ENCODE results near the gene RBMS1. TPM values are rescaled to one million over a fixed set of nuclear protein-coding genes. Genes with fewer than 3 reads are reported as not detected.

RBMS1 gene
- total and polyA plus RNA-seq, 2 experiments from 2014 or later: 55.5 to 94.8 TPM

DNA sequence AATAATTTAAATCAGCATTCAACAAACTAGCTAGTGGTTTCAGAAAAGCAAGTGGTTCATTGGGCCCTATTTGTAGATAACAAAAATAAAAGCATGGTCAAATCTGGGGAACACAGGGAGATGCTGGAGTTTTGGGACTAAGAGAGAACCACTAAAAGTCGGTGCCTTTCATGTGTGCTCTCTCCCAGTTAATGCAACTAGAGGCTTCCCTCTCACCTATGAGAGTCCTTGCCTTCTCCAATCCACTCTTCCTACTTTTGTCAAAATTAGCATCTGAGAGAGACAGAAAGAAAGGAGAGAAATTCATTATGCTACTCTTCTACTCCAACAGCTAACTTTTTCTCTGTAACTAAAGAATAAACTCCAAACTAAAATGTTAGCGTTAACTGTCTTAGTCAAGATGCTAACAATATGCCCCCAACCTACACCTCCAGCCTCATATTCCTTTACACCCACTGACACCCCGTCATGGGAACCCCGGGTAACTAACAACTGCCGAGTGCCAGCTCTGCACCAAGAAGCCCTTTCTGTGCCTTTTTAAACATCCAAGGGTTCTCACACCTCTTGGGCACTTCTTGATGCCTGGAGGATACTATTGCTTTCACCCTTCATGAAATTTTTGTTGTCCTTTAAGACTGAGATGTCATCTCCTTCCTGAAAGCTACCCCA is 133.4 kb downstream of the RBMS1 start:
- Histone ChIP-seq H3F3A (replicated peaks; ENCODE audit: low read depth) (no peaks in the 10 kb centered on the region), H3K27me3 (ENCODE audit: insufficient read depth) (no peaks in the 10 kb centered on the region), H3K9me2 (ENCODE audit: insufficient read depth) (no peaks in the 10 kb centered on the region), H3K36me3 (ENCODE audit: insufficient read depth) (no peaks in the 10 kb centered on the region), H4K20me1 (replicated peaks; ENCODE audit: insufficient read depth) (0 out of 2 replicates have a peak, but pooled peaks cover 4% of the 10 kb centered on the region), H3K4me1 (ENCODE audit: insufficient read depth) (peaks cover 20% of the 10 kb centered on the region), H3K79me2 (replicated peaks; ENCODE audit: insufficient read depth) (peaks cover 55% of the 10 kb centered on the region), H3K27ac (ENCODE audit: low read depth) (peak overlapping the region; percentile 48; the same call in 1 of the 2 replicates), H3K4me3 (no peak overlapping the region), H3K4me2 (peak overlapping the region; percentile 50), H2AFZ (no peak overlapping the region)
- peaks cover 40% of the 10 kb centered on the region for H3K4me1 Mint-ChIP-seq
- DNase-seq (ENCODE audit: low spot score): peak; percentile 54
- ATAC-seq: peak; percentile 86
- TF ChIP-seq EZH2phosphoT487 (IDR thresholded peaks at IDR 0.05; ENCODE audit: unreplicated experiment) (no peak), STAT1 (IDR thresholded peaks at IDR 0.05; ENCODE audit: unreplicated experiment) (no peak), NANOG (IDR thresholded peaks at IDR 0.05; ENCODE audit: borderline replicate concordance) (no peak), POLR2AphosphoS5 (IDR thresholded peaks at IDR 0.05; ENCODE audit: low read depth) (no peak), JUNB (IDR thresholded peaks at IDR 0.05; ENCODE audit: unreplicated experiment) (no peak), ZNF114 (CRISPR knock-in tag; IDR thresholded peaks at IDR 0.05) (no peak), EZH2 (IDR thresholded peaks at IDR 0.05; ENCODE audit: low read depth, unreplicated experiment) (no peak), CREB1 (CRISPR knock-in tag; IDR thresholded peaks at IDR 0.05; ENCODE audit: low read depth) (no peak), ZNF331 (CRISPR knock-in tag; IDR thresholded peaks at IDR 0.05; ENCODE audit: low read depth) (no peak)
- TF ChIP-seq, protein P1, sequence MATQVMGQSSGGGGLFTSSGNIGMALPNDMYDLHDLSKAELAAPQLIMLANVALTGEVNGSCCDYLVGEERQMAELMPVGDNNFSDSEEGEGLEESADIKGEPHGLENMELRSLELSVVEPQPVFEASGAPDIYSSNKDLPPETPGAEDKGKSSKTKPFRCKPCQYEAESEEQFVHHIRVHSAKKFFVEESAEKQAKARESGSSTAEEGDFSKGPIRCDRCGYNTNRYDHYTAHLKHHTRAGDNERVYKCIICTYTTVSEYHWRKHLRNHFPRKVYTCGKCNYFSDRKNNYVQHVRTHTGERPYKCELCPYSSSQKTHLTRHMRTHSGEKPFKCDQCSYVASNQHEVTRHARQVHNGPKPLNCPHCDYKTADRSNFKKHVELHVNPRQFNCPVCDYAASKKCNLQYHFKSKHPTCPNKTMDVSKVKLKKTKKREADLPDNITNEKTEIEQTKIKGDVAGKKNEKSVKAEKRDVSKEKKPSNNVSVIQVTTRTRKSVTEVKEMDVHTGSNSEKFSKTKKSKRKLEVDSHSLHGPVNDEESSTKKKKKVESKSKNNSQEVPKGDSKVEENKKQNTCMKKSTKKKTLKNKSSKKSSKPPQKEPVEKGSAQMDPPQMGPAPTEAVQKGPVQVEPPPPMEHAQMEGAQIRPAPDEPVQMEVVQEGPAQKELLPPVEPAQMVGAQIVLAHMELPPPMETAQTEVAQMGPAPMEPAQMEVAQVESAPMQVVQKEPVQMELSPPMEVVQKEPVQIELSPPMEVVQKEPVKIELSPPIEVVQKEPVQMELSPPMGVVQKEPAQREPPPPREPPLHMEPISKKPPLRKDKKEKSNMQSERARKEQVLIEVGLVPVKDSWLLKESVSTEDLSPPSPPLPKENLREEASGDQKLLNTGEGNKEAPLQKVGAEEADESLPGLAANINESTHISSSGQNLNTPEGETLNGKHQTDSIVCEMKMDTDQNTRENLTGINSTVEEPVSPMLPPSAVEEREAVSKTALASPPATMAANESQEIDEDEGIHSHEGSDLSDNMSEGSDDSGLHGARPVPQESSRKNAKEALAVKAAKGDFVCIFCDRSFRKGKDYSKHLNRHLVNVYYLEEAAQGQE (IDR thresholded peaks at IDR 0.05; ENCODE audit: unreplicated experiment): no peak
- TF ChIP-seq, protein P2, sequence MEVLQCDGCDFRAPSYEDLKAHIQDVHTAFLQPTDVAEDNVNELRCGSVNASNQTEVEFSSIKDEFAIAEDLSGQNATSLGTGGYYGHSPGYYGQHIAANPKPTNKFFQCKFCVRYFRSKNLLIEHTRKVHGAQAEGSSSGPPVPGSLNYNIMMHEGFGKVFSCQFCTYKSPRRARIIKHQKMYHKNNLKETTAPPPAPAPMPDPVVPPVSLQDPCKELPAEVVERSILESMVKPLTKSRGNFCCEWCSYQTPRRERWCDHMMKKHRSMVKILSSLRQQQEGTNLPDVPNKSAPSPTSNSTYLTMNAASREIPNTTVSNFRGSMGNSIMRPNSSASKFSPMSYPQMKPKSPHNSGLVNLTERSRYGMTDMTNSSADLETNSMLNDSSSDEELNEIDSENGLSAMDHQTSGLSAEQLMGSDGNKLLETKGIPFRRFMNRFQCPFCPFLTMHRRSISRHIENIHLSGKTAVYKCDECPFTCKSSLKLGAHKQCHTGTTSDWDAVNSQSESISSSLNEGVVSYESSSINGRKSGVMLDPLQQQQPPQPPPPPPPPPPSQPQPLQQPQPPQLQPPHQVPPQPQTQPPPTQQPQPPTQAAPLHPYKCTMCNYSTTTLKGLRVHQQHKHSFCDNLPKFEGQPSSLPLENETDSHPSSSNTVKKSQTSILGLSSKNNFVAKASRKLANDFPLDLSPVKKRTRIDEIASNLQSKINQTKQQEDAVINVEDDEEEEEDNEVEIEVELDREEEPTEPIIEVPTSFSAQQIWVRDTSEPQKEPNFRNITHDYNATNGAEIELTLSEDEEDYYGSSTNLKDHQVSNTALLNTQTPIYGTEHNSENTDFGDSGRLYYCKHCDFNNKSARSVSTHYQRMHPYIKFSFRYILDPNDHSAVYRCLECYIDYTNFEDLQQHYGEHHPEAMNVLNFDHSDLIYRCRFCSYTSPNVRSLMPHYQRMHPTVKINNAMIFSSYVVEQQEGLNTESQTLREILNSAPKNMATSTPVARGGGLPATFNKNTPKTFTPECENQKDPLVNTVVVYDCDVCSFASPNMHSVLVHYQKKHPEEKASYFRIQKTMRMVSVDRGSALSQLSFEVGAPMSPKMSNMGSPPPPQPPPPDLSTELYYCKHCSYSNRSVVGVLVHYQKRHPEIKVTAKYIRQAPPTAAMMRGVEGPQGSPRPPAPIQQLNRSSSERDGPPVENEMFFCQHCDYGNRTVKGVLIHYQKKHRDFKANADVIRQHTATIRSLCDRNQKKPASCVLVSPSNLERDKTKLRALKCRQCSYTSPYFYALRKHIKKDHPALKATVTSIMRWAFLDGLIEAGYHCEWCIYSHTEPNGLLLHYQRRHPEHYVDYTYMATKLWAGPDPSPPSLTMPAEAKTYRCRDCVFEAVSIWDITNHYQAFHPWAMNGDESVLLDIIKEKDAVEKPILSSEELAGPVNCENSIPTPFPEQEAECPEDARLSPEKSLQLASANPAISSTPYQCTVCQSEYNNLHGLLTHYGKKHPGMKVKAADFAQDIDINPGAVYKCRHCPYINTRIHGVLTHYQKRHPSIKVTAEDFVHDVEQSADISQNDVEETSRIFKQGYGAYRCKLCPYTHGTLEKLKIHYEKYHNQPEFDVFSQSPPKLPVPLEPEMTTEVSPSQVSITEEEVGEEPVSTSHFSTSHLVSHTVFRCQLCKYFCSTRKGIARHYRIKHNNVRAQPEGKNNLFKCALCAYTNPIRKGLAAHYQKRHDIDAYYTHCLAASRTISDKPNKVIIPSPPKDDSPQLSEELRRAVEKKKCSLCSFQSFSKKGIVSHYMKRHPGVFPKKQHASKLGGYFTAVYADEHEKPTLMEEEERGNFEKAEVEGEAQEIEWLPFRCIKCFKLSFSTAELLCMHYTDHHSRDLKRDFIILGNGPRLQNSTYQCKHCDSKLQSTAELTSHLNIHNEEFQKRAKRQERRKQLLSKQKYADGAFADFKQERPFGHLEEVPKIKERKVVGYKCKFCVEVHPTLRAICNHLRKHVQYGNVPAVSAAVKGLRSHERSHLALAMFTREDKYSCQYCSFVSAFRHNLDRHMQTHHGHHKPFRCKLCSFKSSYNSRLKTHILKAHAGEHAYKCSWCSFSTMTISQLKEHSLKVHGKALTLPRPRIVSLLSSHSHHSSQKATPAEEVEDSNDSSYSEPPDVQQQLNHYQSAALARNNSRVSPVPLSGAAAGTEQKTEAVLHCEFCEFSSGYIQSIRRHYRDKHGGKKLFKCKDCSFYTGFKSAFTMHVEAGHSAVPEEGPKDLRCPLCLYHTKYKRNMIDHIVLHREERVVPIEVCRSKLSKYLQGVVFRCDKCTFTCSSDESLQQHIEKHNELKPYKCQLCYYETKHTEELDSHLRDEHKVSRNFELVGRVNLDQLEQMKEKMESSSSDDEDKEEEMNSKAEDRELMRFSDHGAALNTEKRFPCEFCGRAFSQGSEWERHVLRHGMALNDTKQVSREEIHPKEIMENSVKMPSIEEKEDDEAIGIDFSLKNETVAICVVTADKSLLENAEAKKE (CRISPR knock-in tag; IDR thresholded peaks at IDR 0.05): no peak
- TF ChIP-seq, protein P3, sequence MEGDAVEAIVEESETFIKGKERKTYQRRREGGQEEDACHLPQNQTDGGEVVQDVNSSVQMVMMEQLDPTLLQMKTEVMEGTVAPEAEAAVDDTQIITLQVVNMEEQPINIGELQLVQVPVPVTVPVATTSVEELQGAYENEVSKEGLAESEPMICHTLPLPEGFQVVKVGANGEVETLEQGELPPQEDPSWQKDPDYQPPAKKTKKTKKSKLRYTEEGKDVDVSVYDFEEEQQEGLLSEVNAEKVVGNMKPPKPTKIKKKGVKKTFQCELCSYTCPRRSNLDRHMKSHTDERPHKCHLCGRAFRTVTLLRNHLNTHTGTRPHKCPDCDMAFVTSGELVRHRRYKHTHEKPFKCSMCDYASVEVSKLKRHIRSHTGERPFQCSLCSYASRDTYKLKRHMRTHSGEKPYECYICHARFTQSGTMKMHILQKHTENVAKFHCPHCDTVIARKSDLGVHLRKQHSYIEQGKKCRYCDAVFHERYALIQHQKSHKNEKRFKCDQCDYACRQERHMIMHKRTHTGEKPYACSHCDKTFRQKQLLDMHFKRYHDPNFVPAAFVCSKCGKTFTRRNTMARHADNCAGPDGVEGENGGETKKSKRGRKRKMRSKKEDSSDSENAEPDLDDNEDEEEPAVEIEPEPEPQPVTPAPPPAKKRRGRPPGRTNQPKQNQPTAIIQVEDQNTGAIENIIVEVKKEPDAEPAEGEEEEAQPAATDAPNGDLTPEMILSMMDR (conservative IDR thresholded peaks at IDR 0.05; ENCODE audit: low read depth in 2 of 2): no peak
- TF ChIP-seq, protein P4, sequence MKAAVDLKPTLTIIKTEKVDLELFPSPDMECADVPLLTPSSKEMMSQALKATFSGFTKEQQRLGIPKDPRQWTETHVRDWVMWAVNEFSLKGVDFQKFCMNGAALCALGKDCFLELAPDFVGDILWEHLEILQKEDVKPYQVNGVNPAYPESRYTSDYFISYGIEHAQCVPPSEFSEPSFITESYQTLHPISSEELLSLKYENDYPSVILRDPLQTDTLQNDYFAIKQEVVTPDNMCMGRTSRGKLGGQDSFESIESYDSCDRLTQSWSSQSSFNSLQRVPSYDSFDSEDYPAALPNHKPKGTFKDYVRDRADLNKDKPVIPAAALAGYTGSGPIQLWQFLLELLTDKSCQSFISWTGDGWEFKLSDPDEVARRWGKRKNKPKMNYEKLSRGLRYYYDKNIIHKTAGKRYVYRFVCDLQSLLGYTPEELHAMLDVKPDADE (IDR thresholded peaks at IDR 0.05): no peak
- H3K27ac Mint-ChIP-seq: no peak overlapping the region
- peaks cover 10% of the 10 kb centered on the region; the same call in 2 of the 3 replicates for H3K36me3 Mint-ChIP-seq (ENCODE audit: low read depth)
- no peaks in the 10 kb centered on the region; the same call in 2 of the 3 replicates for H3K9me3 Mint-ChIP-seq
- H3K4me3 Mint-ChIP-seq: no peak overlapping the region
- peaks cover 5% of the 10 kb centered on the region for H3K27me3 Mint-ChIP-seq (ENCODE audit: insufficient read depth, low read depth, poor library complexity)

All from GM23338 (cell line).